Body of pancreas (tissue), 4 donors: ENCODE results near the gene HTR1D.

Experiments
- POLR2A ChIP-seq, 3 donors: fragments of 450-650 bp; IDR thresholded peaks; one replicate each; pipeline ENCODE4 v1.6.1; 2016; ENCODE audit warnings: antibody characterized with exemption in 3 of 3, mild to moderate bottlenecking in 2 of 3
- TF ChIP-seq, protein P1 (sequence below), 7 experiments: fragments of 450-650 bp in 4 of 7; fragments of 200-600 bp in 3 of 7; sonication (generic) in 3 of 7; IDR thresholded peaks; one replicate each; pipeline ENCODE4 v1.5.1; 2016 to 2019; ENCODE audit warnings: antibody characterized with exemption in 7 of 7

GRCh38 chr1:23215291-23215690 is 2.0 kb downstream of the HTR1D start:
- TF ChIP-seq, protein P1, sequence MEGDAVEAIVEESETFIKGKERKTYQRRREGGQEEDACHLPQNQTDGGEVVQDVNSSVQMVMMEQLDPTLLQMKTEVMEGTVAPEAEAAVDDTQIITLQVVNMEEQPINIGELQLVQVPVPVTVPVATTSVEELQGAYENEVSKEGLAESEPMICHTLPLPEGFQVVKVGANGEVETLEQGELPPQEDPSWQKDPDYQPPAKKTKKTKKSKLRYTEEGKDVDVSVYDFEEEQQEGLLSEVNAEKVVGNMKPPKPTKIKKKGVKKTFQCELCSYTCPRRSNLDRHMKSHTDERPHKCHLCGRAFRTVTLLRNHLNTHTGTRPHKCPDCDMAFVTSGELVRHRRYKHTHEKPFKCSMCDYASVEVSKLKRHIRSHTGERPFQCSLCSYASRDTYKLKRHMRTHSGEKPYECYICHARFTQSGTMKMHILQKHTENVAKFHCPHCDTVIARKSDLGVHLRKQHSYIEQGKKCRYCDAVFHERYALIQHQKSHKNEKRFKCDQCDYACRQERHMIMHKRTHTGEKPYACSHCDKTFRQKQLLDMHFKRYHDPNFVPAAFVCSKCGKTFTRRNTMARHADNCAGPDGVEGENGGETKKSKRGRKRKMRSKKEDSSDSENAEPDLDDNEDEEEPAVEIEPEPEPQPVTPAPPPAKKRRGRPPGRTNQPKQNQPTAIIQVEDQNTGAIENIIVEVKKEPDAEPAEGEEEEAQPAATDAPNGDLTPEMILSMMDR (IDR thresholded peaks at IDR 0.05) = no peak
- no peak for TF ChIP-seq POLR2A (IDR thresholded peaks at IDR 0.05)
